ENCODE measurements around the gene ZFYVE26.
A peak's percentile ranks its signal among the peaks of the same experiment; 100 is the strongest.
"Not testable (repeated sequence)": the region's sequence is repeated elsewhere in the genome, so short reads cannot be mapped to it uniquely, and the experiment has no call there.

The ZFYVE26 gene

DNA sequence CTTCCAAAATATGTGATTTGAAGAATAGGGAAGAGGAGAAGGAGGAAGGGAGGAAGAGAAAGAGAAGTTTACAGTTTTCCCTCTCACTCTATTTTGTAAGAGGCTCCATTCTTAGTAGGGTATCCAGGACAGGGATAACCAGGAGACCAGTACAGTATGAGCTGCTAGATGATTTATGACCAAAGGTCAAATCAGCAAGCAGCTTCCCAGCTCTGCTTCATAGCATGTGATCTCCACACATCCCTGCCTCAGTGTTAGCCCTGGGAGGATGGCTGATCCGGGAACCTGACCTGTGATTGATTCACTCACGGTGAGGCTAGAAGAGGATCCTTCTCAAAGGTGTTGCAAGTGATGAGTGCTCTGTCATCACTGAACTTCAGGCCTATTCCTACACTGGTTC, 98.1 kb downstream of the ZFYVE26 start:
- no peak for DNase-seq (ENCODE audit: low read depth, low spot score)

DNA sequence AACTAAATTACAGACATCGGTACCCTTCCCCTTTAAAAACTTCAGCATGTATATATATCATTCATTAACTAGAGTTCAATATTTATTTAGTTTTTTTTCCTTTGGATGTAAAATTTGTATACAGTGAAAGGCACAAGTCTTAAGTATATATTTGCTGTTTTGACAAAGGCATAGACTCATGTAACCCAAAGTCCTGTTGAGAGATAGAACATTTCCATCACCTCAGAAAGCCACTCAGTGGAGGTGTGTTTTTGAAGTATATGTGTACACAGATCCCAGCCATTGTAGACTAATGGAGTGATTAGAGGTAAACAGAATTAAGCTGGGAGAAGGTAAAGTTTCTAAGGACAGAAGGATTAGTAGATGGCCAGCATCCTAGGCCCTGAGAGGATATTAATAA, 99.3 kb downstream of the ZFYVE26 start:
- TF ChIP-seq POLR2AphosphoS5 (IDR thresholded peaks at IDR 0.05; ENCODE audit: borderline replicate concordance, low read depth, low read length) (no peak), FOXP2 (optimal IDR thresholded peaks at IDR 0.05; ENCODE audit: control extremely low read depth, extremely low read length, insufficient read depth) (no peak), EZH2 (IDR thresholded peaks at IDR 0.05) (no peak)
- no peak overlapping the region for H3K27ac ChIP-seq
- H3K9me3 ChIP-seq (ENCODE audit: low read depth, low read length) = no peaks in the 10 kb centered on the region
- no peak overlapping the region for H3K4me3 ChIP-seq
- no peak for DNase-seq (ENCODE audit: low read depth, low spot score)
- no peaks in the 10 kb centered on the region for H3K36me3 ChIP-seq (ENCODE audit: insufficient read depth, low read length)
- H3K9ac ChIP-seq (ENCODE audit: insufficient read length) = no peak overlapping the region

More for the DNA sequence above, 98.1 kb downstream of the ZFYVE26 start:
- no peak overlapping the region for H3K4me3 ChIP-seq
- H3K9me3 ChIP-seq (ENCODE audit: low read depth, low read length) = no peaks in the 10 kb centered on the region
- TF ChIP-seq EZH2 (IDR thresholded peaks at IDR 0.05) = no peak
- no peak for TF ChIP-seq POLR2AphosphoS5 (IDR thresholded peaks at IDR 0.05; ENCODE audit: borderline replicate concordance, low read depth, low read length)
- TF ChIP-seq FOXP2 (optimal IDR thresholded peaks at IDR 0.05; ENCODE audit: control extremely low read depth, extremely low read length, insufficient read depth) = no peak
- H3K36me3 ChIP-seq (ENCODE audit: insufficient read depth, low read length) = no peaks in the 10 kb centered on the region
- H3K9ac ChIP-seq (ENCODE audit: insufficient read length) = no peak overlapping the region
- H3K27ac ChIP-seq = no peak overlapping the region

DNA sequence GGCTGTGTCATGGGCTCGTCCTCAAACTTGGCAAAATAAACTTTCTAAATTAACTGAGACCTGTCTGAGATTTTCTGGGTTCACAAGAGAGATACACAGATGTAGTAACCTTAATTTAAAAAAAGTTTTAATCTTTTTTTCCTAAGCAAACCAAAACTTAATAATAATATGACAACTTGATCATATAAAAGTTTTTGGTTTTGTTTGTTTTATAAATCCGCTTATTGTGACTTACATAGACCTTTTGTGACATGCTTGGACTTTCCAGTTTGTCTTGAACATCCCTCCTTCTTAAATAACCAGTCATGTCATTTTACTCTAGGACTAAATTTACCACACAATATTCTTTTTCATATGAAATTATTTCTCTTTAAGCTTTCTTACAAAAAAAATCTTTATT, 106.2 kb downstream of the ZFYVE26 start:
- no peak overlapping the region for H3K4me3 ChIP-seq
- H3K9me3 ChIP-seq (ENCODE audit: low read depth, low read length) = no peaks in the 10 kb centered on the region
- no peak for DNase-seq (ENCODE audit: low read depth, low spot score)
- H3K9ac ChIP-seq (ENCODE audit: insufficient read length) = no peak overlapping the region
- no peaks in the 10 kb centered on the region for H3K36me3 ChIP-seq (ENCODE audit: insufficient read depth, low read length)
- no peak overlapping the region for H3K27ac ChIP-seq
- no peak for TF ChIP-seq EZH2 (IDR thresholded peaks at IDR 0.05)
- no peak for TF ChIP-seq POLR2AphosphoS5 (IDR thresholded peaks at IDR 0.05; ENCODE audit: borderline replicate concordance, low read depth, low read length)
- TF ChIP-seq FOXP2 (optimal IDR thresholded peaks at IDR 0.05; ENCODE audit: control extremely low read depth, extremely low read length, insufficient read depth) = no peak

DNA sequence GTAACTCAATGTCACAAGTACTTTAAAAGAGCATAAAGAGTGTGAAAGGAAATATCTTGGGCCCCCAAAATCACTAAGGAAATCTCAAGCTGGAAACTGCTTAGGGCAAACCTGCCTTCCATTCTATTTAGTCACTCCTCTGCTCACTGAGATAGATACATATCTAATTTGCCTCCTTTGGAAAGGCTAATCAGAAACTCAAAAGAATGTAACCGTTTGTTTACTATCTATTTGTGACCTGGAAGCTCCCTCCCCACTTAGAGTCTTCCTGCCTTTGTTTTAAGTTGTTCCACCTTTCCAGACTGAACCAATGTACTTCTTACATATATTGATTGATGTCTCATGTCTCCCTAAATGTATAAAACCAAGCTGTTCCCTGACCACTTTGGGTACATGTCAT, 106.6 kb downstream of the ZFYVE26 start:
- H3K36me3 ChIP-seq (ENCODE audit: insufficient read depth, low read length) = not testable (repeated sequence)

DNA sequence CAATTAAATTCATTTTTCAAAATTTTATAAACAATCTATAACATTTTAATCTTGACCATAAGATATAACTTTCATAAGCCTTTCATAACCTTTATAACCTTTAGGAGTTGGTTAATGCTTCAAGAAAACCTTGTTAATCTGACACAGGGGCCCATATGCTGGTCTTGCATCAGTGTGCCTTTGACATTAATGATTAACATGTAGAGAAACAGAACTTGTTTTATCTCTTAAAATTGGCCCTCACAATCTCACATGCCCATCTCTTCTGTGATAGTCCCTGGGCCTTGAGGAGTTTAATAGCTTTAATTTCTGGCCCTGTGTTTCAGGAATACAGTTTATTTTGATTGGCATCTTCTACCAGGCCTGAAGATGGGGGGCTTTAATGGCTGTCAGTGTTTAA, 107.0 kb downstream of the ZFYVE26 start:
- not testable (repeated sequence) for H3K36me3 ChIP-seq (ENCODE audit: insufficient read depth, low read length); H3K9me3 ChIP-seq (ENCODE audit: low read depth, low read length); H3K4me3 ChIP-seq; H3K9ac ChIP-seq (ENCODE audit: insufficient read length); DNase-seq (ENCODE audit: low read depth, low spot score); H3K27ac ChIP-seq

More for the DNA sequence above, 106.6 kb downstream of the ZFYVE26 start:
- not testable (repeated sequence) for H3K27ac ChIP-seq; H3K9me3 ChIP-seq (ENCODE audit: low read depth, low read length); DNase-seq (ENCODE audit: low read depth, low spot score); H3K4me3 ChIP-seq; H3K9ac ChIP-seq (ENCODE audit: insufficient read length)

DNA sequence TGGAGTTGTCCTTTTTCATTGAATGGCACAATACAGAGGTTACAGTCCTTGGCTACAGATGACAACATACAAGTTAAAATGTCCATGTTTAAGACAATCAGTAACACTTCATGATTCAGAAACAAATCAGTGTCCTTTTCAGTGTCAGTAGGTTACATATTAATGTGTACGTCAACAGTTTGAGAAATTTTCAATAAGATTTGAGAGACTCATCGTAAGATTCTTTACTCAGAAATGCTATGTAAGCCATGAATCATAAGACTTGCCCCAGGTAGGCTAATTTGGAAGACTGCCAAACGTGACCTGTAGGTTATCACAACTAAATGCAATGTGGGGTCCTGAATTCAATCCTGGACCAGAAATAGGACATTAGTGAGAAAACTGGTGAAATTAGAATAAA, 111.2 kb downstream of the ZFYVE26 start:
- no peak for TF ChIP-seq POLR2AphosphoS5 (IDR thresholded peaks at IDR 0.05; ENCODE audit: borderline replicate concordance, low read depth, low read length)
- no peaks in the 10 kb centered on the region for H3K36me3 ChIP-seq (ENCODE audit: insufficient read depth, low read length)
- no peak overlapping the region for H3K4me3 ChIP-seq
- no peak for DNase-seq (ENCODE audit: low read depth, low spot score)
- H3K9me3 ChIP-seq (ENCODE audit: low read depth, low read length) = no peaks in the 10 kb centered on the region
- no peak overlapping the region for H3K27ac ChIP-seq
- no peak overlapping the region for H3K9ac ChIP-seq (ENCODE audit: insufficient read length)

DNA sequence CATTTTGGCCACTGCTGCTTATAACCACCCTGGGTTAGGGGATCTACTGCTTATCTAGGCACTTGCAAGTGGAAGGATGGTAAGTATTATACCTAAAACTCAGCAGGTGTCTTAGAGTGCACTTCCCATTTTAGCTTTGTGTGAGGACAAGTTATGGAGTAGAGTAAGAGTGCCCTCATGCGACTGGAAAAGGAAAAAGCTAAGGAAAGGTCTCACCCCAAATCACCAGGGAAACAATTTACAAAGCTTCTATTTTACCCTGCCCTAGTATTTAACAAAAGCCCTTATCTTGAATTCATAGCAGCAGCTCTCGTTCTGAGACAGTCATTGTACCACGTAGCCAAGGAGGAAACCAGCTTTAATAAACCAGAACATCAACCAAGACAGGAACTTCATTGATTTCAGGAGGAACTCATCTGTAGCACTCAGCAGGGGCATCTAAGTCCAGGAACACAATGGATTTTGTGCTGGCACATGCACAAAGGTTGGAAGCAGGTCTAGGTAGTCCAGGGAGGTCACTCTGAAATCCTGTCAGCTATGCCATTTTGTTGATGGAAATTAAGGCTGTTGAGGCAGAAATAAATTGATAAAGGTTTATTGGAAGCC, 111.8 kb downstream of the ZFYVE26 start:
- no peaks in the 10 kb centered on the region for H3K9me3 ChIP-seq (ENCODE audit: low read depth, low read length)
- H3K27ac ChIP-seq = no peak overlapping the region
- no peaks in the 10 kb centered on the region for H3K36me3 ChIP-seq (ENCODE audit: insufficient read depth, low read length)
- no peak overlapping the region for H3K4me3 ChIP-seq
- no peak for TF ChIP-seq EZH2 (IDR thresholded peaks at IDR 0.05)
- TF ChIP-seq POLR2AphosphoS5 (IDR thresholded peaks at IDR 0.05; ENCODE audit: borderline replicate concordance, low read depth, low read length) = no peak
- no peak for TF ChIP-seq FOXP2 (optimal IDR thresholded peaks at IDR 0.05; ENCODE audit: control extremely low read depth, extremely low read length, insufficient read depth)
- DNase-seq (ENCODE audit: low read depth, low spot score) = peak; percentile 40
- no peak overlapping the region for H3K9ac ChIP-seq (ENCODE audit: insufficient read length)

DNA sequence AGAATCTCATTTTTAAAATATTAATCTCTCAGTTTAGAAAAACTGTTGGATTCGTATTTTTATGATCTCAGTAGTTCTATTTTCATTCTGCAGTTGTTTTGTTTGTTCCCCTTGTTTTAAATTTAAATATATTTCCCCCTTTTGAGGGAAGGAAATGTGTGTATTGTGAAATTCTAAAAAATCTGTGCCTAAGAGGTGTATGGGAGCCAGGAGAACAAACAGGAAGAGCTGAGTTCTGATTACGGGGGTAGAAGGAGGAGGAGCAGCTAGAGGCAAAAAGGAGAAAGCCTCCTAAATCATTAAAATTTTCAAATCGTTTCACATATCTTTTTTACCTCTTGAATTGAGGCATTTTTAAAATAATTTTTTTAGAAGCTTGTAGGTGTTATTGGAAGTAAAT, 112.4 kb downstream of the ZFYVE26 start:
- DNase-seq (ENCODE audit: low read depth, low spot score) = no peak
- Histone ChIP-seq H3K27ac (no peak overlapping the region), H3K4me3 (no peak overlapping the region), H3K9ac (ENCODE audit: insufficient read length) (no peak overlapping the region), H3K36me3 (ENCODE audit: insufficient read depth, low read length) (no peaks in the 10 kb centered on the region), H3K9me3 (ENCODE audit: low read depth, low read length) (no peaks in the 10 kb centered on the region)
- TF ChIP-seq FOXP2 (optimal IDR thresholded peaks at IDR 0.05; ENCODE audit: control extremely low read depth, extremely low read length, insufficient read depth) (no peak), POLR2AphosphoS5 (IDR thresholded peaks at IDR 0.05; ENCODE audit: borderline replicate concordance, low read depth, low read length) (no peak), EZH2 (IDR thresholded peaks at IDR 0.05) (no peak)

DNA sequence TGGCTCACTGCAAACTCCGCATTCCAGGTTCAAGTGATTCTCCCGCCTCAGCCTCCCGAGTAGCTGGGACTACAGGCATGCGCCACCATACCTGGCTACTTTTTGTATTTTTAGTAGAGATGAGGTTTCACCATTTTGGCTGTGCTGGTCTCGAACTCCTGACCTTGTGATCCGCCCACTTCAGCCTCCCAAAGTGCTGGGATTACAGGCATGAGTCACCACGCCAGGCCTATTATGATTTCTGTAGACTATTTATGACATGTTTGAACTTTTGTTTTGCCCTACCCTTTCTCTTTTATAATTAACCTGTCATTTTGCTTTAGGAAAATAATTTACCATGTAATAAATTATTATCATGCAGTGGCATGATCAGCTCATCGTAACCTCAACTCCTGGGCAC, 114.9 kb downstream of the ZFYVE26 start, which contains the start of gene RDH12:
RDH12 (plus strand) TSS at position 395 of the 400 bp plus-strand sequence. CDS start 20,757 bp downstream, outside the sequence.
- H3K9ac ChIP-seq (ENCODE audit: insufficient read length); H3K36me3 ChIP-seq (ENCODE audit: insufficient read depth, low read length); H3K27ac ChIP-seq; H3K9me3 ChIP-seq (ENCODE audit: low read depth, low read length); H3K4me3 ChIP-seq; DNase-seq (ENCODE audit: low read depth, low spot score): not testable (repeated sequence)
